PC-9 (cell line): ENCODE measurements around the gene SH3RF2. TPM values are rescaled to one million over a fixed set of nuclear protein-coding genes. Genes with fewer than 3 reads are reported as not detected.

ENCODE experiments used
- BruUV-seq: library from RNA; stranded (reverse); fragments of 400-500 nt; replicated peaks from 2 replicates; lab custom pipeline; 2021; lab: Mats Ljungman, UMichigan
- CTCF ChIA-PET: fragments of 300-600 bp; sonication (Branson Sonifier 250); formaldehyde crosslinking; loops from one replicate; lab custom pipeline; 2022; ENCODE audit warnings: antibody characterized with exemption; lab: Charles Lee
- POLR2A ChIA-PET: fragments of 300-600 bp; sonication (Branson Sonifier 250); formaldehyde crosslinking; loops from one replicate; lab custom pipeline; 2022; ENCODE audit warnings: antibody characterized with exemption; ENCODE audit not compliant: unreplicated experiment; lab: Charles Lee
- DNase-seq, 2 experiments: peaks; one replicate each; pipeline versions ENCODE4 v3.0.0 to v3.0.0-alpha.2; 2015 to 2022; ENCODE audit warnings: mixed read lengths in 1 of 2
- H2AFZ ChIP-seq: fragments of 200-600 bp; sonication (generic); 2 replicates; pipeline ENCODE4 v1.8.1; 2017; ENCODE audit warnings: antibody characterized with exemption
- H3F3A ChIP-seq: fragments of 200-600 bp; sonication (generic); 2 replicates; pipeline ENCODE4 v1.8.1; 2017; ENCODE audit warnings: antibody characterized with exemption, mild to moderate bottlenecking, low read depth; ENCODE audit not compliant: insufficient read depth
- H3K27ac ChIP-seq: fragments of 200-600 bp; sonication (generic); 2 replicates; pipeline ENCODE4 v1.6.1; 2016; ENCODE audit warnings: mixed run types
- H3K27me3 ChIP-seq: fragments of 200-600 bp; sonication (generic); 2 replicates; pipeline ENCODE4 v1.6.1; 2016; ENCODE audit warnings: low read depth, mixed run types; ENCODE audit not compliant: insufficient read depth
- H3K36me3 ChIP-seq: fragments of 200-600 bp; sonication (generic); 2 replicates; pipeline ENCODE4 v1.6.1; 2016; ENCODE audit warnings: low read depth, mixed run types
- H3K4me1 ChIP-seq: fragments of 200-600 bp; sonication (generic); replicated peaks from 2 replicates; pipeline ENCODE4 v1.6.1; 2016; ENCODE audit warnings: mixed run types; ENCODE audit not compliant: insufficient read depth
- H3K4me2 ChIP-seq: fragments of 200-600 bp; sonication (generic); 2 replicates; pipeline ENCODE4 v1.6.1; 2017; ENCODE audit warnings: mixed run types
- H3K4me3 ChIP-seq: fragments of 200-600 bp; sonication (generic); 2 replicates; pipeline ENCODE4 v1.6.1; 2016; ENCODE audit warnings: mixed run types
- H3K79me2 ChIP-seq: fragments of 200-600 bp; sonication (generic); 2 replicates; pipeline ENCODE4 v1.6.1; 2017; ENCODE audit warnings: low read depth, mixed run types
- H3K9me2 ChIP-seq: fragments of 200-600 bp; sonication (generic); 2 replicates; pipeline ENCODE4 v1.8.1; 2017; ENCODE audit warnings: mild to moderate bottlenecking; ENCODE audit not compliant: insufficient read depth
- H3K9me3 ChIP-seq: fragments of 200-600 bp; sonication (generic); 2 replicates; pipeline ENCODE4 v1.8.1; 2016; ENCODE audit warnings: low read depth; ENCODE audit not compliant: insufficient read depth
- H4K20me1 ChIP-seq: fragments of 200-600 bp; sonication (generic); 2 replicates; pipeline ENCODE4 v1.8.1; 2017; ENCODE audit not compliant: insufficient read depth
- EZH2 ChIP-seq: fragments of 200-600 bp; sonication (generic); IDR thresholded peaks from 2 replicates; pipeline ENCODE4 v1.8.0; 2017; ENCODE audit warnings: antibody characterized with exemption, low read depth
- intact Hi-C: fragments of 100-400 bp; cut with micrococcal nuclease; formaldehyde crosslinking; loops from one replicate; pipeline ENCODE4 v1.10.0; 2022; ENCODE audit not compliant: unreplicated experiment
- total RNA-seq: library from RNA; stranded (reverse); gene quantifications from 2 replicates; pipeline ENCODE4 v1.2.3, GENCODE V29; 2021
- TF ChIP-seq, protein P1 (sequence below): fragments of 200-600 bp; sonication (generic); conservative IDR thresholded peaks from 2 replicates; pipeline ENCODE4 v1.6.1; 2017; ENCODE audit warnings: mixed run types, antibody characterized with exemption, mild to moderate bottlenecking, moderate library complexity

The SH3RF2 gene
- total RNA-seq, 1 experiment from 2014 or later: 37.2 TPM

GRCh38 chr5:146034605-146035004 lies 98.2 kb downstream of the SH3RF2 start:
- H3K9me3 ChIP-seq: no peaks in the 10 kb centered on the region
- H4K20me1 ChIP-seq: no peaks in the 10 kb centered on the region
- H3K4me1 ChIP-seq: no peaks in the 10 kb centered on the region
- H3K79me2 ChIP-seq: no peaks in the 10 kb centered on the region
- H3K4me2 ChIP-seq: no peak overlapping the region
- H3K27ac ChIP-seq: no peak overlapping the region
- TF ChIP-seq, protein P1, sequence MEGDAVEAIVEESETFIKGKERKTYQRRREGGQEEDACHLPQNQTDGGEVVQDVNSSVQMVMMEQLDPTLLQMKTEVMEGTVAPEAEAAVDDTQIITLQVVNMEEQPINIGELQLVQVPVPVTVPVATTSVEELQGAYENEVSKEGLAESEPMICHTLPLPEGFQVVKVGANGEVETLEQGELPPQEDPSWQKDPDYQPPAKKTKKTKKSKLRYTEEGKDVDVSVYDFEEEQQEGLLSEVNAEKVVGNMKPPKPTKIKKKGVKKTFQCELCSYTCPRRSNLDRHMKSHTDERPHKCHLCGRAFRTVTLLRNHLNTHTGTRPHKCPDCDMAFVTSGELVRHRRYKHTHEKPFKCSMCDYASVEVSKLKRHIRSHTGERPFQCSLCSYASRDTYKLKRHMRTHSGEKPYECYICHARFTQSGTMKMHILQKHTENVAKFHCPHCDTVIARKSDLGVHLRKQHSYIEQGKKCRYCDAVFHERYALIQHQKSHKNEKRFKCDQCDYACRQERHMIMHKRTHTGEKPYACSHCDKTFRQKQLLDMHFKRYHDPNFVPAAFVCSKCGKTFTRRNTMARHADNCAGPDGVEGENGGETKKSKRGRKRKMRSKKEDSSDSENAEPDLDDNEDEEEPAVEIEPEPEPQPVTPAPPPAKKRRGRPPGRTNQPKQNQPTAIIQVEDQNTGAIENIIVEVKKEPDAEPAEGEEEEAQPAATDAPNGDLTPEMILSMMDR: no peak
- no peak for TF ChIP-seq EZH2
- intact Hi-C loops: no loop called here
- H3K27me3 ChIP-seq: no peaks in the 10 kb centered on the region
- no TSS peak for BruUV-seq
- no peak overlapping the region for H2AFZ ChIP-seq
- no peak overlapping the region for H3K4me3 ChIP-seq
- H3F3A ChIP-seq: no peaks in the 10 kb centered on the region
- no peak for DNase-seq
- ChIA-PET POLR2A (no interaction called here), CTCF (no interaction called here)
- H3K36me3 ChIP-seq: no peaks in the 10 kb centered on the region
- no peaks in the 10 kb centered on the region for H3K9me2 ChIP-seq

DNA sequence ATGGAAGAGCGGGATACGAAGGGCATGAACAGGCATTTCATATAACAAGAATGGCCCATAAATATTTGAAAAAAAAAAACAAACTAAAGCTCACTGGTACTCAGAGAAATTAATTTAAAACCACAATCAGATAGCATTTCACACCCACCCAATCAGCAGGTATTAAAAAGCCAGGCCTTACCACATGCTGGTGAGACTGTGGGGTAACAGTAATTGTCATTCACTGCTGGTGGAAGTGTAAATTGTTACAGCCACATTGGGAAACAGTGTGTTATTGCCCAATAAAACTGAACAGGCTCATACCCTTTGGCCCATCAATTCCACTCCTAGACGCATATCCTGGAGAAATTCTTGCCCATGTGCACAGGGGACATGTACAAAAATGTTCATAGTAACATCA lies 103.0 kb downstream of the SH3RF2 start:
- DNase-seq: no peak
- H4K20me1 ChIP-seq: no peaks in the 10 kb centered on the region
- BruUV-seq: no TSS peak
- CTCF ChIA-PET: interaction anchor here (0.6 kb wide), 1 partner anchor 152 kb away, joined by 3 read pairs; no protein-coding TSS in a partner anchor
- no peak overlapping the region for H3K27ac ChIP-seq
- intact Hi-C loops: no loop called here
- peaks cover 19% of the 10 kb centered on the region for H3K4me1 ChIP-seq
- POLR2A ChIA-PET: no interaction called here
- H3K27me3 ChIP-seq: no peaks in the 10 kb centered on the region
- peaks cover 15% of the 10 kb centered on the region; the same call in 1 of the 2 replicates for H3F3A ChIP-seq
- H2AFZ ChIP-seq: no peak overlapping the region
- H3K9me2 ChIP-seq: no peaks in the 10 kb centered on the region
- no peaks in the 10 kb centered on the region for H3K79me2 ChIP-seq
- H3K9me3 ChIP-seq: no peaks in the 10 kb centered on the region
- no peak overlapping the region for H3K4me3 ChIP-seq
- TF ChIP-seq EZH2: no peak
- TF ChIP-seq, protein P1: no peak
- no peaks in the 10 kb centered on the region for H3K36me3 ChIP-seq
- H3K4me2 ChIP-seq: no peak overlapping the region

GRCh38 chr5:146040527-146040926 lies 104.1 kb downstream of the SH3RF2 start:
- no peak overlapping the region for H2AFZ ChIP-seq
- H3K4me3 ChIP-seq: no peak overlapping the region
- BruUV-seq: no TSS peak
- ChIA-PET CTCF (no interaction called here), POLR2A (interaction anchor here (0.6 kb wide), 1 partner anchor 8 kb away, joined by 5 read pairs; no protein-coding TSS in a partner anchor)
- H3K4me1 ChIP-seq: peaks cover 19% of the 10 kb centered on the region
- peaks cover 15% of the 10 kb centered on the region; the same call in 1 of the 2 replicates for H3F3A ChIP-seq
- no peaks in the 10 kb centered on the region for H3K36me3 ChIP-seq
- no peaks in the 10 kb centered on the region for H3K79me2 ChIP-seq
- no peaks in the 10 kb centered on the region for H3K9me2 ChIP-seq
- no peak overlapping the region for H3K4me2 ChIP-seq
- no peak for DNase-seq
- no peak overlapping the region for H3K27ac ChIP-seq
- no peak for TF ChIP-seq EZH2
- TF ChIP-seq, protein P1: no peak
- intact Hi-C loops: no loop called here
- H3K9me3 ChIP-seq: 0 out of 2 replicates have a peak, but pooled peaks cover 2% of the 10 kb centered on the region
- H3K27me3 ChIP-seq: no peaks in the 10 kb centered on the region
- H4K20me1 ChIP-seq: no peaks in the 10 kb centered on the region
